Measurements from ENCODE around the gene SOX12. TPM values are rescaled to one million over a fixed set of nuclear protein-coding genes. Genes with fewer than 3 reads are reported as not detected.

Gene SOX12
- polyA plus RNA-seq, 3 donors from 2014 or later: 0.08 to 0.27 (median 0.21) TPM

DNA sequence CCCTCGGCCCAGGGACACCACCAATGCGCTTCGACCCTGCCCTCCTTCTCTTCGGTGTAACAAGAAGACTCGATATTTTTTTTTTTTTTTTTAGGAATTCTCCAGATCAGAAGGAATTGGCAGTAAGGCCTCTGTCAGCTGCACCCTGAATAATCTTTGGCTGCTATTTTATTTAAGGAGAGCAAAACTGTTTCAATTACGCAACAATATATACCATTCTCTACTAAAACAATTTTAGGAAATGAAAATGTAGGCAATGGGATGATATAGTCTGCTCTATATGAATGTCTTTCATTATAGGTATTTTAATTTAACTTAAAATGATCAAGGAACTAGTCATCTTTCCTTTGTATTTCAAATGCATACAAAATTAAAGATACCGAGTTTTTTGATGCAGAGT lies 14.7 kb upstream of the SOX12 start:
- Mint-ChIP-seq H3K4me1 (peaks cover 15 to 23% of the 10 kb centered on the region in 2 donors), H3K27ac (peak overlapping the region in 3 of 6 donors; percentile 71 to 81 (median 73)), H3K9me3 (no peaks in the 10 kb centered on the region), H3K27me3 (ENCODE audit: low read depth in 3 of 3) (peaks cover 3 to 6% (median 5%) of the 10 kb centered on the region in 3 donors), H3K4me3 (peak overlapping the region; percentile 78 to 87 (median 82)), H3K36me3 (peaks cover 0 to 3% (median 0%) of the 10 kb centered on the region in 3 donors)
- DNase-seq: no peak

DNA sequence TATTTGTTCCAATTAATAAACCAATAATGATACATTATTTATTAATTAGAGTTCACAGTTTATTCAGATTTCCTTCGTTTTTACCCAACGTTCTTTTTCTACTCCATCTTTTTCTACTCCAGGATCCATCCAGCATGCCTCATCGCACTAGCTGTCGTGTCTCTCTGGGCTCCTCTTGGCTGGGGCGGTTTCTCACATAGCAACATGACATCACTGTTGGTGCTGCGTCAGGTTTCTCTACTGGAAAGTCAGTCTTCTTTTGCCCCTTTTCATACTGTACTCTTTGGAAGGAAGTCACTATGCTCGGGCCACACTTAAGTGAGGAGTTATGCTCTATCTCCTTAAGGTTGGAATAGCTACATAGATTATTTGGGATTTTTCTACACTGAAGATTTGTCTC lies 13.7 kb upstream of the SOX12 start:
- no peak for DNase-seq
- no peaks in the 10 kb centered on the region for H3K9me3 Mint-ChIP-seq
- peak overlapping the region in 4 of 5 donors; percentile 44 to 51 (median 50) for H3K4me3 Mint-ChIP-seq
- peaks cover 15 to 23% of the 10 kb centered on the region in 2 donors for H3K4me1 Mint-ChIP-seq
- H3K27me3 Mint-ChIP-seq (ENCODE audit: low read depth in 3 of 3): peaks cover 3 to 6% (median 5%) of the 10 kb centered on the region in 3 donors
- no peak overlapping the region for H3K27ac Mint-ChIP-seq
- peaks cover 0 to 7% (median 0%) of the 10 kb centered on the region in 3 donors for H3K36me3 Mint-ChIP-seq

DNA sequence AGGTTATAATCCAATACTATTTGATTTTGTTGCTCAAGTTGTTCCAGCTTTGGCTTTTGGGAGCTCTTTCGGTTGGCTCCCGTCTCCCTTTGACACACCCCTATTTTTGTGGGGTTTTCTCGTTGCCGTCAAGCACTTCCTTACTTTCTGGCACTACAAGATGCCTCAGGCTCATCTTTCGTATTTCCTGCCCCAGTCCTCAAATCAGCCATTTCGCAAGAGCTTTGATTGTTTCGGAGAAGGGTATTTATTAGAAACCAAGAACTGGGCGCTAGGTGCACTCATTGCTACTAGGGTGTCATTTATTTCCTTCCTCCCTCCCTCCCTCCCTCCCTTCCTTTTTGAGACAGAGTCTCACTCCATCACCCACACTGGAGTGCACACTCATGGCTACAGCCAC lies 13.3 kb upstream of the SOX12 start:
- Mint-ChIP-seq H3K4me3 (no peak overlapping the region), H3K36me3 (peaks cover 0 to 5% (median 0%) of the 10 kb centered on the region in 3 donors), H3K4me1 (peaks cover 15 to 23% of the 10 kb centered on the region in 2 donors), H3K27me3 (ENCODE audit: low read depth in 3 of 3) (peaks cover 3 to 6% (median 5%) of the 10 kb centered on the region in 3 donors), H3K27ac (no peak overlapping the region), H3K9me3 (no peaks in the 10 kb centered on the region)
- DNase-seq: no peak

GRCh38 chr20:312866-313265 lies 12.5 kb upstream of the SOX12 start:
- Mint-ChIP-seq H3K4me1 (peaks cover 15 to 23% of the 10 kb centered on the region in 2 donors), H3K27me3 (ENCODE audit: low read depth in 3 of 3) (peaks cover 3 to 5% (median 5%) of the 10 kb centered on the region in 3 donors), H3K4me3 (no peak overlapping the region), H3K9me3 (no peaks in the 10 kb centered on the region), H3K36me3 (peaks cover 0 to 5% (median 0%) of the 10 kb centered on the region in 3 donors), H3K27ac (no peak overlapping the region)
- DNase-seq: no peak

GRCh38 chr20:313402-313801 lies 11.9 kb upstream of the SOX12 start:
- Mint-ChIP-seq H3K27ac (no peak overlapping the region), H3K4me3 (no peak overlapping the region), H3K27me3 (ENCODE audit: low read depth in 3 of 3) (peaks cover 5 to 6% (median 5%) of the 10 kb centered on the region in 3 donors), H3K9me3 (no peaks in the 10 kb centered on the region), H3K4me1 (peaks cover 15 to 23% of the 10 kb centered on the region in 2 donors), H3K36me3 (peaks cover 0 to 5% (median 0%) of the 10 kb centered on the region in 3 donors)
- no peak for DNase-seq

- no peak overlapping the region for H3K27ac Mint-ChIP-seq
- no peaks in the 10 kb centered on the region for H3K9me3 Mint-ChIP-seq
- H3K4me3 Mint-ChIP-seq: no peak overlapping the region
- H3K27me3 Mint-ChIP-seq (ENCODE audit: low read depth in 3 of 3): peaks cover 5 to 6% (median 5%) of the 10 kb centered on the region in 3 donors
- no peak for DNase-seq
- H3K4me1 Mint-ChIP-seq: peaks cover 15 to 23% of the 10 kb centered on the region in 2 donors
- peaks cover 0 to 5% (median 0%) of the 10 kb centered on the region in 3 donors for H3K36me3 Mint-ChIP-seq
Observed at GRCh38 chr20:313948-314347, 11.4 kb upstream of the SOX12 start.

- Mint-ChIP-seq H3K4me1 (peaks cover 2 to 4% of the 10 kb centered on the region in 2 donors), H3K9me3 (no peaks in the 10 kb centered on the region), H3K36me3 (peaks cover 0 to 9% (median 0%) of the 10 kb centered on the region in 3 donors), H3K27me3 (ENCODE audit: low read depth in 3 of 3) (peaks cover 0 to 8% (median 2%) of the 10 kb centered on the region in 3 donors), H3K4me3 (no peak overlapping the region), H3K27ac (no peak overlapping the region)
- no peak for DNase-seq
Observed at GRCh38 chr20:316316-317068, 8.9 kb upstream of the SOX12 start.

DNA sequence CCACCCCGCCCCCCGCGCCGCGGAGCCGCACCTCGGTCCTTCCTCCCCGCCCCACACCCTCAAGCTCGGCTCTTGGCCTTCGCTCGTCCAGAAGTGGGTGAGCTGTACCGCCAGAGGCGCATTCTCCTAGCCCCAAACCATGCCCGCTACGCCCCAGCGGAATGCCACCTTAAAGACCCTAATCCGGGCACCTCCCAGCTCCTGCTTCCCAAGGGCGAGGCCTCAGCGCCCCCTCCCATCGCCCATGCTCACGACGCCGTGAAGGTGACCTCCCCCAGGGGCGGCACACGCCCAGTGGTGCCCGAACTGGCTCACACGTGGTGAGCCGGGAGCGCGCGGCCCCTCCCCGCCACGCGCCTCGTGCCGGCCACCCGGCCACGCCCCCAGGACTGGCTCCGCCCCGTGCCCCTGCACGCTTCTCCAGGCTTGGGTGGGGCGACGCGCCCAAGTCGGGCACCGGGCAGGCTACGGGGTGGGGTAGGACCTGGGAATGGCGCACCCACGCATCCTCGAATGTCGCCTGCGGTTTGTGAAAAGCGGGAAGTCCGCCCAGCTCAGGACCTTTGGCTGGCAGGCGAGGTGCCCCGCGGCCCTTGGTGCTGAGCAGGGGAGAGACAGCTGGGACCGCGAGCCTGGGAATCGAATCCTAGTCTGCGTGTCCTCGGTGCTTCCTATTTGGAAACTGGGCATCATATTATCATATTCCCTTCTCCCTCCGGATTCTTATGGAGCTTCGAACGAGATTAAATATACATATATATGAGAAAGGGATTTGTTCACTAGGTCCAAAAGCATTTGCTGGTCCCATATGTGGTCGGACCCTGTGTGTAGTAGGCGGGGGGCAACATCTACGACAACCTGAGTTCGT lies 941 bp upstream of the SOX12 start:
- Mint-ChIP-seq H3K27me3 (ENCODE audit: low read depth in 3 of 3) (peaks cover 2 to 17% (median 3%) of the 10 kb centered on the region in 3 donors), H3K4me3 (peak overlapping the region; percentile 87 to 93 (median 92)), H3K36me3 (peaks cover 0 to 6% (median 0%) of the 10 kb centered on the region in 3 donors), H3K9me3 (no peaks in the 10 kb centered on the region), H3K27ac (peak overlapping the region; percentile 82 to 94 (median 91)), H3K4me1 (peaks cover 15 to 21% of the 10 kb centered on the region in 2 donors)
- DNase-seq: peak; percentile 86 to 87 (median 86)

DNA sequence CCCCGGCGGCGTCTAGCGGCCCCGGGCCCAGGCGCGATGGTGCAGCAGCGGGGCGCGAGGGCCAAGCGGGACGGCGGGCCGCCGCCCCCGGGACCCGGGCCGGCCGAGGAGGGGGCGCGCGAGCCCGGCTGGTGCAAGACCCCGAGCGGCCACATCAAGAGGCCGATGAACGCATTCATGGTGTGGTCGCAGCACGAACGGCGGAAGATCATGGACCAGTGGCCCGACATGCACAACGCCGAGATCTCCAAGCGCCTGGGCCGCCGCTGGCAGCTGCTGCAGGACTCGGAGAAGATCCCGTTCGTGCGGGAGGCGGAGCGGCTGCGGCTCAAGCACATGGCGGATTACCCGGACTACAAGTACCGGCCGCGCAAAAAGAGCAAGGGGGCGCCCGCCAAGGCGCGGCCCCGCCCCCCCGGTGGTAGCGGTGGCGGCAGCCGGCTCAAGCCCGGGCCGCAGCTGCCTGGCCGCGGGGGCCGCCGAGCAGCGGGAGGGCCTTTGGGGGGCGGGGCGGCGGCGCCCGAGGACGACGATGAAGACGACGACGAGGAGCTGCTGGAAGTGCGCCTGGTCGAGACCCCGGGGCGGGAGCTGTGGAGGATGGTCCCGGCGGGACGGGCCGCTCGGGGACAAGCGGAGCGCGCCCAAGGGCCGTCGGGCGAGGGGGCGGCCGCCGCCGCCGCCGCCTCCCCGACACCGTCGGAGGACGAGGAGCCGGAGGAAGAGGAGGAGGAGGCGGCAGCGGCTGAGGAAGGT lies 715 bp downstream of the SOX12 start:
- peaks cover 2 to 11% (median 3%) of the 10 kb centered on the region in 3 donors for H3K27me3 Mint-ChIP-seq (ENCODE audit: low read depth in 3 of 3)
- peak overlapping the region in 1 of 6 donors; percentile 59 for H3K27ac Mint-ChIP-seq
- peaks cover 0 to 6% (median 0%) of the 10 kb centered on the region in 3 donors for H3K36me3 Mint-ChIP-seq
- H3K4me1 Mint-ChIP-seq: peaks cover 22 to 25% of the 10 kb centered on the region in 2 donors
- peak; percentile 41 to 51 (median 43) for DNase-seq
- no peaks in the 10 kb centered on the region for H3K9me3 Mint-ChIP-seq
- peak overlapping the region; percentile 68 to 80 (median 77) for H3K4me3 Mint-ChIP-seq

- H3K27ac Mint-ChIP-seq: peak overlapping the region in 1 of 6 donors; percentile 26
- DNase-seq: no peak
- H3K36me3 Mint-ChIP-seq: no peaks in the 10 kb centered on the region
- peaks cover 22 to 25% of the 10 kb centered on the region in 2 donors for H3K4me1 Mint-ChIP-seq
- H3K27me3 Mint-ChIP-seq (ENCODE audit: low read depth in 3 of 3): peaks cover 2 to 11% (median 3%) of the 10 kb centered on the region in 3 donors
- H3K9me3 Mint-ChIP-seq: no peaks in the 10 kb centered on the region
- peak overlapping the region; percentile 49 to 71 (median 66) for H3K4me3 Mint-ChIP-seq
Observed at GRCh38 chr20:326645-327185, 1.4 kb downstream of the SOX12 start.

GRCh38 chr20:327186-328026 lies 2.1 kb downstream of the SOX12 start:
- Mint-ChIP-seq H3K4me3 (peak overlapping the region in 4 of 5 donors; percentile 40 to 71 (median 54)), H3K9me3 (no peaks in the 10 kb centered on the region), H3K27me3 (ENCODE audit: low read depth in 3 of 3) (peaks cover 2 to 11% (median 3%) of the 10 kb centered on the region in 3 donors), H3K27ac (peak overlapping the region in 1 of 6 donors; percentile 51), H3K4me1 (peaks cover 22 to 25% of the 10 kb centered on the region in 2 donors), H3K36me3 (no peaks in the 10 kb centered on the region)
- DNase-seq: peak; percentile 52 to 54 (median 54)
